Adipose tissue (tissue), 3 donors: ENCODE data around the gene PTAR1. TPM values are rescaled to one million over a fixed set of nuclear protein-coding genes. Genes with fewer than 3 reads are reported as not detected.

ENCODE experiments used
- H3K27ac ChIP-seq: one replicate; pipeline ENCODE4 v1.5.1; 2013; ENCODE audit warnings: low read depth, low read length
- WGBS, 3 donors: extraction: QIAGEN DNeasy Blood & Tissue Kit; methylation state at CpG; one replicate each; pipeline ENCODE4 v1.1.7; 2013; 5-methylcytosine and 5-hydroxymethylcytosine counted together
- polyA plus RNA-seq, 3 donors: library from polyadenylated mRNA; stranded (reverse); fragments of 200-250 nt; gene quantifications; one replicate each; pipeline ENCODE4 v1.2.3, GENCODE V29; 2013
- donor health status: healthy with polysubstance abuse.
- donor health status: Bipolar disorder and iron deficiency.
- donor health status: healthy.

Gene PTAR1
- polyA plus RNA-seq, 3 donors, result 6.1 to 10.0 (median 8.2) TPM

DNA sequence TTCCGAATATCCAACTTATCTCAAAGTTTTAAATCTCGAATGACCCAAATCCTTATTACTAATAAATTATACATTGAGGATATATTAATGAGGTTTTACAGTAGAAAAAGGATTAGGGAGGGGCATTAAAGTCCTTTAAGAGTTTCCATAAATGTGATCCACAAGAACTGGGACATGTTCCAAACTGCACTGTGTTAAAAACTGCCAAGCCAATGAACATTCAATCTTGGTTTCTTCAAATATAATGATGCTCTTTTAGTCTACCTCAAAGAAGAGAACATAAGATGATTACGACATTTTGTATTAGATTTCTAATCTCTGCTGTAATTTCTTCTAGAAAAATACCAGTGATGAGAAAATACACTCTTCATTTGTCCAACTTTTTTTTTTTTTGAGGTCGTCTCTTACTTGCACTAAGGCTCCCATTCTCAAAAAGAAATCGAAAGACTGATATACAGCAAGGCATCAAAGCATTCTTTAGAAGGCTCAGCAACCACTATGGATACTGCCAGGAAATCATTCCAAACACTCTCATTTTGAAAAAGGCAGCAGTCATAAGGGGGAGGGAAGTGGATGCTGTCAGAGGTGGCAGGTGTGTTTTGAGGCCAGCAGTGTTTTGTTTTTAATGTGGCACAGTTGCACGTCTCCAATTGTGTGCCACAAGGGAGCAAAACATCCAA is 1.7 kb downstream of the PTAR1 start:
- no peak overlapping the region for H3K27ac ChIP-seq
- WGBS, 3 donors, result 48 to 72% (median 61%) methylated on average over 6 of the region's 6 CpGs

DNA sequence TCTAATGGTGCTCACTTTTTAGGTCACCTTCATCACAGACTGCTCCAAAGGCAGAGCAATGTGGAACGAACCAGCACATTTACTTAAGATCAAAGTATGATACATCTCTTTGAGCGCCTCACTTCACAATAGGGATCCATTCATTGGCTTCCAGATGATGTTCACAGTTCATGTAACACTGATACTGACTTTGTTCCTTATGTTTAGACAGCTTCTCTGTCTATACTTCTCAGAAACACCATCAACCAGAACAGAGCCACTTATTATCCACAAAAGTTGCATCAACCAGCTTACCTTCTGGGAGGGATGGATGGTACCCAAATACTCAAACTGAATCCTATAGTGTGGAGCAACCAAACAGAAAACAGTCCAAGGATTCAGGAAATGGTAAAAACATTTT is 4.6 kb downstream of the PTAR1 start:
- 71 to 95% (median 94%) methylated on average over 2 of the region's 2 CpGs for WGBS, 3 donors
- no peak overlapping the region for H3K27ac ChIP-seq

DNA sequence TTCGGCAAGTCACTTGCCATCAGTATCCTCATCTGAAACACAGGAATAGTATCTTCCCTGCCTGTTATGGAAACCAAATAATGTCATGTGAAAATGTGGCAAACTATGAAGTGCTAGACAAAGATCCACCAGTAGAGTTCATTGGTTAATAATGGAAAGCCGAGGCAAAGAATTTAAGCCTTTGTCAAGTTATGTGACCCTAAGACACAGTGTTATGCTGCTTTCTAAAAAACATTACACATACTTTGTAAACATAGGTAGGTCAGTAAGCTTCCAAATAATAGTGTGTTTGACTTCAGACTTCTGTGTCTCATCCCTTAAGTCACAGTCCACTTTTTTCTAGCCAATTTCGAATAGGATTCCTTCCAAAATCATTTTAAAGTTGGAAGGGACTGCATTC is 6.0 kb downstream of the PTAR1 start:
- 91 to 96% (median 95%) methylated on average over 3 of the region's 3 CpGs for whole genome bisulfite sequencing, 3 donors
- H3K27ac ChIP-seq, result no peak overlapping the region

DNA sequence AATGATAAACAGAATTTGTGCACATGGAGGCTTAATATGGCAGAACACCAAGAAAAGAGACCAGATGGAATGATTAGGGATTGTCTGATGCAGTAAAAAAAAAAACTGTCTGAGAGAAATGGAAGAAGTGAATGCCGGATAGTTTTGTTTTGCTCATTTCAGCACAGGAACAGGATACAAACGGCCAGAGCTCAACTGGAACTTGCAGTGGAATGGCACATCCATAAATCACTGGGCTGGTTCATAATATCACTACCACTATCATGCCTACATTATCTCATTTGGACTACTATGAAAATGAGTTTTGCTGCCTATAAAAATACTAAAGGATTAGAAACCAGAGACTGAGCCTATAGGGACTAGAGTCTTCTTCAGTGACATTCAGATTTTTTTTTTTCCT is 9.7 kb downstream of the PTAR1 start:
- no peak overlapping the region for H3K27ac ChIP-seq
- 64 to 72% (median 70%) methylated on average over 2 of the region's 2 CpGs for WGBS, 3 donors

DNA sequence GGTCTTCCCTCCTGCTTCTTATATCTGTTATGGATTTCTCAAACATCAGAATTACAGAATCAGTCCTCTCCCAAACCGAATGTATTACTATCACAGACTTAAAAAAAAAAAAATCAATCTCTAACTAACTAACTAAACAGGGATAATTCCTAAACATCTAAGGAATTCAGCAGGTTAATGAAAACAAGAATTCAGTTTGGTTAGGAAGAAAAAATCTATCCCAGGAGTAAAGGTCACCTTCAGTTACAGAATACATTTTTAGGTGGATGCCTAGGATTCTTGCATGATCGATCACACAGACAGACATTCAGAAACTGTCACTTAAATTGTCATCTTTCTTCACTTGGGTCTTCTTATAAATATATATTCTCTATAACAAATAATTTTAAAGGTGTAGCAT is 11.5 kb downstream of the PTAR1 start:
- H3K27ac ChIP-seq, result no peak overlapping the region
- WGBS, 3 donors, result 49 to 85% (median 82%) methylated on average over 2 of the region's 2 CpGs

DNA sequence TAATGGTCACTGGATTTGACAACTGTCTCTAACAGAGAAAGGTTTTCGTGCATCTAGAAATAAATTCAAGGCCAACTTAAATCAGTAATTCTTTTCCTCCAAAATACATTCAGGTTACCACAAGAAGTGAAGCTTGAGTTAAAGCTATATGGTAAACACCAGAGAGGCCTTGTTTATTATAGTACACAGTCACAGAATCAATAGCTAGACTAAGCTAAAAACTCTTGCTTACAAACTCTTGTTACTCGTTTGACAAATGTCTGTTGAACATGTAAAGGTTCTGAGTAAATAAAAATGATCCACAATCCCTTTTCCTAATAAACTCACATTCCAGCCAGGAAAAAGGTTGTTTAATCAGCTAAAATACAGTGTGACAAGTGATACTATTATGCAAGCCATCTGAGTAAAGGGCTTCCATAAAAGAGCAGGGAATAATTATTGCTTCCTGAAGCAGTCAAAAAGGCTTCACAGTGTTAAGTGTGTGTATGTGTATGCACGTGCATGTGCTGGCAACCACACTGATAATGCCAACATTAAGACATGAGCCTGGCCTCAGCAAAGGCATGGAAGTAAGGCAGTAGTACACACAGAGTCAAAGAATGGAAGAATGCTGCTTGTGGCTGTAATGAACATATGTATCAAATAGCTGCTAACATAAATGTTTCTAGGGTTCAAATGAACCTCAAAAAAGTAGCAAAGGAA is 12.8 kb downstream of the PTAR1 start:
- WGBS, 3 donors, result 18 to 71% (median 68%) methylated on average over 3 of the region's 3 CpGs
- H3K27ac ChIP-seq, result no peak overlapping the region

DNA sequence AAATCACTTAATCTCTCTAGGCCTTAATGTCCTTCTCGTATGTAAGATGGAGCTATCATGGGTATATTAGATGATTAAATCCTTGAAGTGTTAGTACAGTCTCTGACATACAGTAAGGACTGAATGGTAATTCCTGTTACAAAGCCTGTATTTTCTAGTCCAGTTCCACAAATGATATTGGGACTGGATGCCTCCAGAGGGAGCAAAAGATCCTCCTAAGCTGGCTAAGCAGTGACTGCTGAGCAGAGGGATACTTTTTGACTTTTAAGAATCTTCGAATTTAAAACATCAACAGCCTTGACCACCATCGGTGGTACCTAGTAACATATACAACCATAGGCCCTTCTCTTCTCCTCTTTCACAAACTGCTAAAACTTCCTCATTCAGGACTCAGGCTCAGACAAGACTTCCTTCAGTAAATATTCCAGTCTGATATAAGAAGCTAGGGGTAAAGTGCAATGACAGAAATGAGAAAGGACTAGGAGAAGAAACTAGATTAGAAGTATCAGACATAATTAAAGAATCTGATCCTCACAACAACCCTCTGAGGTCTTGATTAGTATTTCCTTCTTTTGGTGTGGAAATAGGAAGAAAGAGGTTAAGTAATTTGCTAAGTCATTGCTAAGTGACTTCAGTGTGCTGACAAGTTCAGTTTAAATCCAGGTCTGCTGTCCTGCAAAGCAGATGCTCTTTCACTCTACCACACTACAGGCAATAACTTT is 13.9 kb downstream of the PTAR1 start:
- H3K27ac ChIP-seq, result no peak overlapping the region
- 48 to 56% (median 50%) methylated on average over 3 of the region's 3 CpGs for WGBS, 3 donors

DNA sequence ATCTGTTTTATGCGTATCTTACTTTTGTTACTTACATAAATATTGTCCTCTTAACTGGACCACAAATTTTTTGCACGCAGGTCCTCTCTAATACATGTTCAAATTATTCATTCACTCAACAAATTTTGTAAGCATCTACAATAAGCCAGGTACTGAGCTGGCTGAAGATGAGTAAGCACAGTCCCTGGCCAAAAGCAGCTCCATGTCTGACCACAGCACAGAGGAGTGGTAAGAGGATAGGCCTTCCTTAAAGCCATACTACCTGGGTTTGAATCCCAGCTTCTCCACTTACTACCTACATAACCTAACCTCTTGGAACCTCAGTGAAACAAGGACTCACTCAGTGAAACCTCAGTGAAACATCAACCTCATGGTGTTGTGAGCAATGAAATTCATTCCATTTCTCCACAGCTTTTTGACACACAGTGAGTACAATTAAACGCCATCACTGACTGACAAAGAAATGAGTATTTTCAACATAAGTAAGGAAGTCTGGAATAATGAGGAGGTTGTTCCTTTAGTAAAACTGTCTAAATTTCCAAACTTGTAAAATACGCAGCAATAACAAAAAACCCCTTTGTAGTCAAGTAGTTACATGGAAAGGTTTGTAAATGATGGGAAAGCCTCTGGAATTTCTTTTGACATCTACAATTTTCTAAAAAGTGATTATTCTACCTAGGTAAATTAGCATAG is 15.0 kb downstream of the PTAR1 start:
- H3K27ac ChIP-seq, result no peak overlapping the region
- WGBS, 3 donors, result 95 to 98% (median 96%) methylated on average over 4 of the region's 4 CpGs

DNA sequence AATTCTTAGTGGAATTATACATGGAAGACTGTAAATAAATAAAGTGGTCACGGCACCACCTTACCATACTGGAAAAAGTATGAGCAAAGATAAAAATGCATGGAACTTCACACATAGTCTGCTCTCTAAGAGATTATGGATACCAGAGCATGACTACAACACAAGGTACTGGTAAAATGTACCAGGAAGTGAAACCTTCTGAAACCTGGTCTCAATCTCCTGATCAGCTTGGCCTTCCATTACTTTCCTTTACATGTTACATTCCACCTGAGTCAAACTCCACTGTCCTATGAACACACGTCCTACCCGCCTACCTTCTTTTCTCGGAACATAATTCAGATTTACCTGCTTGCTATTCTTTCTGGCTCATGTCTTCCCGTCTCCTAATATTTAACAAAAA is 15.9 kb downstream of the PTAR1 start:
- H3K27ac ChIP-seq, result no peak overlapping the region
- 97 to 99% (median 97%) methylated on average over 5 of the region's 5 CpGs for WGBS, 3 donors

DNA sequence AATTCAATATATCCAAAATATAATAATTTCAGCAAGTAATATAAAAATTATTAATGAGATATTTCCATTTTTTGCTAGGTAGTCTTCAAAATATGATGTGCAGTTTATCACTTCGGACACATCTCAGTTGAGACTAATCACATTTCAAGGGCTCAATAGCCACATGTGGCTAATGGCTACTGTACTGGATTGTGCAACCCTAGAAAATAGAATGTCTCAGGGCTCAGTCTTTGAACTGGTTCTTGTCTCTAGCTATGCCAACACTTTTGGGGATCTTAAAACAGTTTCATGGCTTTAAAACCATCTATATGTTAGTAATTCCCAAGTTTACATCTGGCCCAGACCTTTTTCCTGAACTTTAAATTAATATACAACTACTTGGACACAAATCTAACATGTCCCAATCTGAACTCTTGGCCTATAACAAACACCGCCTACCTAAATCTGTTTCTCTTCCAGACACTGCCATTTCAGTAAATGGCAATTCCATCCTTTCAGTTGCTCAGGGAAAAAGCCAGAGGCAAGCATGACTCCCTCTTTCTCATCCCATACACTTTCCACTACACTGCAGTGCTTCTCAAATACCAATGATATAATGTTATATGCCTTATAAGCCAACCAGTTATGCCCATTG is 18.8 kb downstream of the PTAR1 start:
- H3K27ac ChIP-seq, result no peak overlapping the region
- WGBS, 3 donors, result 95 to 99% (median 97%) methylated on average over 2 of the region's 2 CpGs

DNA sequence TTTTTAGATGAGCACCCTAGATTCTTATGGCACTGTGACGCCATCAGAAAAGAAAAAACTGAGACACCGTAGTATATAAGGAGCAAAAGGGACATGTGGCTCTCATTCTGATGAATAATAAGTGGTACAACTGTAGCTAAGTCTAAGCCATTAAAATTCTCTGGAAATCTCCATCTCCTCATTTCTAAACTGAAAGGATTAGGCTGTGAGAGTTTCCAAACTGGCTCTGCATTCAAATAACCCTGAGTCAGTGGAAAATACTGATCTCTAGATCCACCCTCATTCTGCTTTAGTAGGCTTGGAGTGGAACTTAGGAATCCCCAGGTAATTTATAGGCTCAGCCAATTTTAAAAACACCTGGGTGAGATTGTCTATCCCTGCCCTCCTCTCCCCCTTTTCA is 28.5 kb downstream of the PTAR1 start:
- 97 to 100% (median 100%) methylated on average over 2 of the region's 2 CpGs for WGBS, 3 donors
- H3K27ac ChIP-seq, result no peak overlapping the region

DNA sequence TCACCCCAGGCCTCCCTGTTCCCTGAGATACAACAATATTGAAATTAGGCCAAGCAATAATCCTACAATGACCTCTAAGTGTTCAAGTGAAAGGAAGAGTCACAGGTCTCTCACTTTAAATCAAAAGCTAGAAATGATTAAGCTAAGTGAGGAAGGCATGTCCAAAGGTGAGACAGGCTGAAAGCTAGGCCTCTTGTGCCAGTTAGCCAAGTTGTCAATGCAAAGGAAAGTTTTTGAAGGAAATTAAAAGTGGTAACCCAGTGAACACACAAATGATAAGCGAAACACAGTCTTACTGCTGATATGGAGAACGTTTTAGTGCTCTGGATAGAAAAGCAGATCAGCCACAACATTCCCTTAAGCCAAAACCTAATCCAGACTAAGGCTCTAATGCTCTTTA is 39.8 kb downstream of the PTAR1 start:
- 72 to 98% (median 94%) methylated on average over 2 of the region's 2 CpGs for WGBS, 3 donors

DNA sequence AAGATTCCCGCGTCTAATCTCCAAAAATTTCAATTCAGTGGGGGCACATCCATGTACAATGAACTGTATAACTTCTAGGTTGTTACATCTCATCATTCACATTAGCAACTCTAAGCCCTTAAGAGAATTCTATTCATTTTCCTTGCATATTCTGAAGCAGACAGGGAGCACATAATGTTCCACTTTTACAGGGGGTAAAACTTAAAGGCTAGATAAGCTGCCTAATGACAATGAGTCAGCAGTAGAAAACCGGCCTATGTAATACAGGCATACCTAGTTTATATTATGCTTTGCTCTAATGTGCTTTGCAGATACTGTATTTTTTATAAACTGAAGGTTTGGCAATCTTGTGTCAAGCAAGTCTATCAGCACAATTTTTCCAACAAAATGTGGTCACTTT is 40.4 kb downstream of the PTAR1 start:
- WGBS, 3 donors, result 88 to 94% (median 94%) methylated on average over 3 of the region's 3 CpGs
- no peak overlapping the region for H3K27ac ChIP-seq

More for the DNA sequence above, 39.8 kb downstream of the PTAR1 start:
- no peak overlapping the region for H3K27ac ChIP-seq

DNA sequence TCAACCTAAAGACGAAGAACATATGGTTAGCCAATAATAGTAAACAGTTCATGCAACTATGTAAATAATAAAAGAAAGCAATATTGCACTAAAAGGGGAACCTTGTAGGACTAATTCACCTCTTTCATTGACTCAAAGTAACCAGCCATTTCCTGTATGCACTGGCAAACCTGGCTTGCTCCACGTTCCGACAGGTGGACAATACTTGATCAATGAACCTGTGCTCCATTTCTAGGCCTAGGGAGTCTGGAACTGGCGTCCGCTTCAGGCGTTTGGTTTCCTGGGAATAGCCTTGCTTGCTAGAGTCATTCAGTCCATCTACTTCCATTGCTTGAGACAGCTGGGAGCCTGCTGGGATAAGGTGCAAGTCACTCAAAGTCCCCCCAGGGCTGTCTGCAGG is 41.6 kb downstream of the PTAR1 start:
- WGBS, 3 donors, result 85 to 96% (median 95%) methylated on average over 6 of the region's 6 CpGs
- H3K27ac ChIP-seq, result no peak overlapping the region

DNA sequence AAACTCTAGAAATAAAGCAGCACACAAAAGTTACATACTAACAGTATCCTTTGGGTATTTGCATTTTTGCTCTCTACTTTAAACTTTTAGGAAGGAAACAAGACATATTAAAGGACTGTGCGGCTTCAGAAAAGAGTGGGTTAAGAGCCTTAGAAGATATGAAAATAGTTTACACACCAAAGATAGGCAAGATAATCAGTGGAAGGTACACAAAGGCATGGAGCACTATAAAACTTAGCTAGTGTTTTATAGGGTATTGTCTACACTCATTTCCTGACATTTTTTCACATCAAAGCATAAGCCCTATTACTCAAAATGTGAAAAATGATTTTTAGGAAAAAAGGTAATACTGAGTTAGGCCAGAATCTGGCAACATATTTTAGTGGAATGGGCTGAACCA is 44.0 kb downstream of the PTAR1 start:
- WGBS, 3 donors, result 91 to 94% (median 93%) methylated on average over 1 of the region's 1 CpG
- H3K27ac ChIP-seq, result no peak overlapping the region

DNA sequence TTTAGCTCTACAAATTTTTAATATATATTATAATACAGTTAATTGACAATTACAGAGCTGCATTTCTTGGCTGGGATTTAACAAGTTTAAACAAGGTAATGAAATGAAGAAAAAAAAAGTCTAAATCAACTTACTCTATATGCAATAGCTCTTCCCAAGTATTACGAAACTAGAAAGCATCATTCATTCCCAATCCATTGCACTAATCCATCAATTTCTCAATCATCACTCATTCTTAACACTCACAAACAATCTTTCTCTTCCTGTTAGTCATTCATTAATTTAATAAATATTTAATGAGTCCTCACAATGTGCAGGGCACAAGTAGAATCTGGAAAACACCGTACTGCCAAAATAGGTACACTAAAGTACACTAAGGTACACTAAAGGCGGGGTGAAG is 44.7 kb downstream of the PTAR1 start:
- H3K27ac ChIP-seq, result no peak overlapping the region
- WGBS, 3 donors, result 93 to 97% (median 94%) methylated on average over 3 of the region's 3 CpGs

DNA sequence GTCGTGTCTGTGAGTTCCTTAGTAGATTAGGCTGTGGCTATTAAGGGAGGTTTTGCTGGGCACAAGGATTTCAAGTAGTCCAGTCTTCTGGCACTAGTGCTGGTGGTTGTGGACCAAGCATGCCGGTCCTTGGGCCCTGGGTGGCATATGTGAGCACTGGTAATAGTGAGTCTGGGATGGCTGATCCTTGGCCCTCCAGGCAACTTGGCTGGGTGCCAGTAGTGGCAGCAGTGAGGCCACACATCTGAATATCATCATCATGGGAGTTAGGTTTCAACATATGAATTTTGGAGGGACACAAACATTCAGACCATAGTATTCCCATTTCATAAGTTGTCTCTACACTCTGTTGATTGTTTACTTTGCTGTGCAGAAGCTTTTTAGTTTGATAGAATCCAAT is 62.3 kb downstream of the PTAR1 start:
- 85 to 93% (median 93%) methylated on average over 2 of the region's 2 CpGs for WGBS, 3 donors

DNA sequence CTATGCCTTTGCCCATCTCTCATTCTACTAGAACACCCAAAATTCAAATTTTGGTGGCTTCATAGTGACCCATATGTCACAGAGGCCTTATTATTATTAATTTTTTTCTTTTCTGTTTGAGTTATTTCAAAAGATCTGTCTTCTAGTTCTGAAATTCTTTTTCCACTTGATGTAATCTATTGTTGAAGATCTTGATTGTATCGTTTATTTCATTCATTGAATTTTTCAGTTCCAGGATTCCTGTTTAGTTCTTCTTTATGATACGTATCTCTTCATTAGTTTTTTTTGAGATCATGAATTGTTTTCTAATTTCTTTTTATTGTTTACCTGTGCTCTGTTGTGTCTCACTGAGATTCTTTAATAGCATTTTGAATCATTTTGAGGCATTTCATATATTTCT is 63.0 kb downstream of the PTAR1 start:
- H3K27ac ChIP-seq, result no peak overlapping the region
- 93 to 96% (median 95%) methylated on average over 2 of the region's 2 CpGs for WGBS, 3 donors

More for the DNA sequence above, 62.3 kb downstream of the PTAR1 start:
- no peak overlapping the region for H3K27ac ChIP-seq
